MM.1S (cell line): ENCODE results near the gene AIRE.

Experiments
- DNase-seq: peaks from one replicate; pipeline ENCODE4 v3.0.0-alpha.2; 2015
- H2AFZ ChIP-seq: fragments of 300-600 bp; sonication (generic); 2 replicates; pipeline ENCODE4 v1.6.0; 2016; ENCODE audit warnings: antibody characterized with exemption, low read length
- H3F3A ChIP-seq: fragments of 300-600 bp; sonication (generic); 2 replicates; pipeline ENCODE4 v1.6.1; 2016; ENCODE audit warnings: mild to moderate bottlenecking, antibody characterized with exemption, low read length, moderate library complexity, mixed read lengths; ENCODE audit not compliant: insufficient read depth
- H3K27ac ChIP-seq: fragments of 300-600 bp; sonication (generic); 2 replicates; pipeline ENCODE4 v1.5.1; 2016; ENCODE audit warnings: mild to moderate bottlenecking, low read length
- H3K27me3 ChIP-seq: fragments of 300-600 bp; sonication (generic); replicated peaks from 2 replicates; pipeline ENCODE4 v1.6.0; 2016; ENCODE audit warnings: low read length; ENCODE audit not compliant: insufficient read depth
- H3K36me3 ChIP-seq: fragments of 300-600 bp; sonication (generic); replicated peaks from 2 replicates; pipeline ENCODE4 v1.6.1; 2016; ENCODE audit warnings: mild to moderate bottlenecking, low read length, mixed read lengths; ENCODE audit not compliant: insufficient read depth
- H3K4me1 ChIP-seq: fragments of 300-600 bp; sonication (generic); 2 replicates; pipeline ENCODE4 v1.6.1; 2016; ENCODE audit warnings: low read length, mixed read lengths
- H3K4me2 ChIP-seq: fragments of 300-600 bp; sonication (generic); 2 replicates; pipeline ENCODE4 v1.6.0; 2016; ENCODE audit warnings: low read depth, low read length
- H3K4me3 ChIP-seq: fragments of 300-600 bp; sonication (generic); 2 replicates; pipeline ENCODE4 v1.5.1; 2016; ENCODE audit warnings: low read length, mixed read lengths
- H3K79me2 ChIP-seq: fragments of 300-600 bp; sonication (generic); 2 replicates; pipeline ENCODE4 v1.6.1; 2016; ENCODE audit warnings: mixed run types, low read length, mixed read lengths
- H3K9ac ChIP-seq: fragments of 300-600 bp; sonication (generic); 2 replicates; pipeline ENCODE4 v1.6.1; 2016; ENCODE audit warnings: low read length, mixed read lengths
- H3K9me2 ChIP-seq: fragments of 300-600 bp; sonication (generic); replicated peaks from 2 replicates; pipeline ENCODE4 v1.6.1; 2016; ENCODE audit warnings: mild to moderate bottlenecking, low read length, mixed read lengths; ENCODE audit not compliant: insufficient read depth
- H3K9me3 ChIP-seq: fragments of 300-600 bp; sonication (generic); replicated peaks from 2 replicates; pipeline ENCODE4 v1.6.1; 2016; ENCODE audit warnings: mild to moderate bottlenecking, low read length, mixed read lengths; ENCODE audit not compliant: insufficient read depth
- H4K20me1 ChIP-seq: fragments of 300-600 bp; sonication (generic); 2 replicates; pipeline ENCODE4 v1.6.1; 2016; ENCODE audit warnings: mild to moderate bottlenecking, low read length, moderate library complexity, mixed read lengths; ENCODE audit not compliant: insufficient read depth
- EZH2 ChIP-seq: fragments of 300-600 bp; sonication (generic); optimal IDR thresholded peaks from 2 replicates; pipeline ENCODE3; 2017; ENCODE audit warnings: low read depth, mild to moderate bottlenecking, antibody characterized with exemption, low read length, mixed read lengths
- EZH2phosphoT487 ChIP-seq: fragments of 300-600 bp; sonication (generic); IDR thresholded peaks from 2 replicates; pipeline ENCODE4 v1.6.1; 2018; ENCODE audit warnings: antibody characterized with exemption, low read length
- TF ChIP-seq, protein P1 (sequence below): fragments of 300-600 bp; sonication (generic); IDR thresholded peaks from 2 replicates; pipeline ENCODE4 v1.5.1; 2016; ENCODE audit warnings: antibody characterized with exemption, low read length, mixed read lengths

The AIRE gene

DNA sequence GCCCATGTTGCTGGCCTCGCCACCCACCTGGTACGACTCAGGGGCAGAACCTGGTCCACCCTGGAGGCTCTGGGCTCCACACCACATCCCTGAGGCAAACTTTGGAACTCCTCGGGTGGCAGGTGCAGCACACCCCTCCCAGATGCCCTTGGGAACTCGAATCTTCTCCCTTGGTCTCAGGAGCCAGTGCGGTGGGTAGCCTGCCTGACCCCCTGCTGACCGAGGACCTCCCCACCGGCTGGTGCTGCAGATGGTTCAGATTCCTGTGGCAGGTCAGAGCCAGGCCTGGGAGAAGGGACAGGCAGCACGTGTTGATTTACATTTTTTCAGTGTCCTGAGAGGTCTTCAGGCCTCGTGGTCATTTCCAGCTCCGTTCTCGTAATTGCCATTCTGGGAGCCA, 59.8 kb downstream of the AIRE start:
- Histone ChIP-seq H3K4me2 (no peak overlapping the region), H4K20me1 (no peaks in the 10 kb centered on the region), H3K9ac (no peak overlapping the region), H3K79me2 (no peaks in the 10 kb centered on the region), H3F3A (no peaks in the 10 kb centered on the region), H2AFZ (no peak overlapping the region), H3K27me3 (peaks cover 89% of the 10 kb centered on the region), H3K4me1 (no peaks in the 10 kb centered on the region), H3K4me3 (no peak overlapping the region), H3K36me3 (no peaks in the 10 kb centered on the region), H3K9me2 (no peaks in the 10 kb centered on the region), H3K27ac (no peak overlapping the region), H3K9me3 (no peaks in the 10 kb centered on the region)
- TF ChIP-seq EZH2: no peak
- no peak for TF ChIP-seq EZH2phosphoT487
- TF ChIP-seq, protein P1, sequence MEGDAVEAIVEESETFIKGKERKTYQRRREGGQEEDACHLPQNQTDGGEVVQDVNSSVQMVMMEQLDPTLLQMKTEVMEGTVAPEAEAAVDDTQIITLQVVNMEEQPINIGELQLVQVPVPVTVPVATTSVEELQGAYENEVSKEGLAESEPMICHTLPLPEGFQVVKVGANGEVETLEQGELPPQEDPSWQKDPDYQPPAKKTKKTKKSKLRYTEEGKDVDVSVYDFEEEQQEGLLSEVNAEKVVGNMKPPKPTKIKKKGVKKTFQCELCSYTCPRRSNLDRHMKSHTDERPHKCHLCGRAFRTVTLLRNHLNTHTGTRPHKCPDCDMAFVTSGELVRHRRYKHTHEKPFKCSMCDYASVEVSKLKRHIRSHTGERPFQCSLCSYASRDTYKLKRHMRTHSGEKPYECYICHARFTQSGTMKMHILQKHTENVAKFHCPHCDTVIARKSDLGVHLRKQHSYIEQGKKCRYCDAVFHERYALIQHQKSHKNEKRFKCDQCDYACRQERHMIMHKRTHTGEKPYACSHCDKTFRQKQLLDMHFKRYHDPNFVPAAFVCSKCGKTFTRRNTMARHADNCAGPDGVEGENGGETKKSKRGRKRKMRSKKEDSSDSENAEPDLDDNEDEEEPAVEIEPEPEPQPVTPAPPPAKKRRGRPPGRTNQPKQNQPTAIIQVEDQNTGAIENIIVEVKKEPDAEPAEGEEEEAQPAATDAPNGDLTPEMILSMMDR: no peak
- no peak for DNase-seq

DNA sequence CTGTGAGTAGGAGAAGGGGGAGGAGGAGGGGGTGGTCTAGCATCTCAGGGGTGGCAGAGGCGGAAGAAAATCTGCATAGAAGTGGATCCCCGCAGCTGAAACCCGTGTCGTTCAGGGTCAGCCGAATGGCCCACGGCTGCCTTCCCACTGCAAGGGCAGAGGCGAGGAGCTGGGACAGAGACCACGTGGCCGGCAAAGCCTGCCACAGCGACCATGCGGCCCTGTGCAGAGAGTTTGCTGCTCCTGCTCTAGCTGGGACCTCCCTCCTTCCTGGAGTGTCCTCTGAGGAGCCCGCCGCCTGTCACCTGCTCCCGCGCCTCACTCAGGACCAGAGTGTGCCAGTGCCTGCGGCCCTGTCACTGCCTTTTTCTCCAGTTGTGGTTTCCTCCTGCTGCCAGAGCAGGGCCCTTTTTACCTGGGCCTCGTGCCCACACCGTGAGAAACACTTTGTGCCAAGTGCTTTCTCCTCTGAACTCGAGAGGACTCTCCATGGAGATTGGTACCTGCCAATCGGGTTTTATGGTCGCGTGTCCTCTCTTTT, 62.3 kb downstream of the AIRE start:
- no peak overlapping the region for H3K27ac ChIP-seq
- H3K4me2 ChIP-seq: no peak overlapping the region
- H3K9me3 ChIP-seq: no peaks in the 10 kb centered on the region
- no peak overlapping the region for H2AFZ ChIP-seq
- no peaks in the 10 kb centered on the region for H3K79me2 ChIP-seq
- H3K36me3 ChIP-seq: no peaks in the 10 kb centered on the region
- no peaks in the 10 kb centered on the region for H3K9me2 ChIP-seq
- H3K27me3 ChIP-seq: peaks cover 92% of the 10 kb centered on the region
- DNase-seq: no peak
- no peaks in the 10 kb centered on the region for H4K20me1 ChIP-seq
- H3K4me3 ChIP-seq: no peak overlapping the region
- no peaks in the 10 kb centered on the region for H3F3A ChIP-seq
- TF ChIP-seq EZH2phosphoT487: no peak
- no peak for TF ChIP-seq EZH2
- TF ChIP-seq, protein P1: no peak
- no peak overlapping the region for H3K9ac ChIP-seq
- H3K4me1 ChIP-seq: no peaks in the 10 kb centered on the region
